Suprapubic skin (tissue), 4 donors: ENCODE results near the gene GNPTAB.

Source experiments
- CTCF ChIP-seq, 2 donors: fragments of 200-600 bp in 1 of 2; fragments of 450-650 bp in 1 of 2; sonication (generic) in 1 of 2; IDR thresholded peaks; one replicate each; pipeline ENCODE4 v1.5.1; 2016 to 2019; ENCODE audit warnings: antibody characterized with exemption in 2 of 2, mild to moderate bottlenecking in 1 of 2, moderate library complexity in 1 of 2
- EP300 ChIP-seq: sonication (generic); formaldehyde crosslinking; IDR thresholded peaks from one replicate; pipeline ENCODE4 v1.6.1; 2017; ENCODE audit warnings: antibody characterized with exemption
- POLR2A ChIP-seq, 2 donors: fragments of 450-650 bp; IDR thresholded peaks; one replicate each; pipeline ENCODE4 v1.6.1; 2017; ENCODE audit warnings: antibody characterized with exemption in 2 of 2, mild to moderate bottlenecking in 2 of 2, moderate library complexity in 2 of 2
- POLR2AphosphoS5 ChIP-seq, 3 donors: sonication (generic); formaldehyde crosslinking; IDR thresholded peaks; one replicate each; pipeline ENCODE4 v1.6.1; 2017; ENCODE audit warnings: antibody characterized with exemption in 3 of 3

- no peak for TF ChIP-seq CTCF (IDR thresholded peaks at IDR 0.05)
- TF ChIP-seq POLR2A (IDR thresholded peaks at IDR 0.05) = no peak
- no peak for TF ChIP-seq POLR2AphosphoS5 (IDR thresholded peaks at IDR 0.05)
- TF ChIP-seq EP300 = no peak
Measured at GRCh38 chr12:101862245-101862644, 31.5 kb upstream of the GNPTAB start.
